Measurements from ENCODE around the gene PAK1. TPM values are rescaled to one million over a fixed set of nuclear protein-coding genes. Genes with fewer than 3 reads are reported as not detected.

The PAK1 gene
- polyA plus RNA-seq, 1 experiment: 70.3 TPM

- Histone ChIP-seq H3K27me3 (ENCODE audit: control insufficient read depth, insufficient read depth, low read length) (peaks cover 4% of the 10 kb centered on the region), H3K27ac (ENCODE audit: low read depth, low read length) (no peak overlapping the region), H3K9me3 (ENCODE audit: control insufficient read depth, insufficient read depth, low read length) (no peaks in the 10 kb centered on the region), H3K4me3 (ENCODE audit: low read depth, low read length) (no peak overlapping the region)
- POLR2A ChIA-PET: no interaction called here
- no peak for TF ChIP-seq CTCF (IDR thresholded peaks at IDR 0.05; ENCODE audit: low read depth, low read length)
- DNase-seq (ENCODE audit: low read depth, low spot score): no peak
- CTCF ChIA-PET: no interaction called here
Measured at GRCh38 chr11:77449784-77450183, 24.1 kb downstream of the PAK1 start.

- no peak overlapping the region for H3K27ac ChIP-seq (ENCODE audit: low read depth, low read length)
- CTCF ChIA-PET: no interaction called here
- TF ChIP-seq CTCF (IDR thresholded peaks at IDR 0.05; ENCODE audit: low read depth, low read length): no peak
- POLR2A ChIA-PET: no interaction called here
- no peak for DNase-seq (ENCODE audit: low read depth, low spot score)
- no peaks in the 10 kb centered on the region for H3K9me3 ChIP-seq (ENCODE audit: control insufficient read depth, insufficient read depth, low read length)
- no peak overlapping the region for H3K4me3 ChIP-seq (ENCODE audit: low read depth, low read length)
- H3K27me3 ChIP-seq (ENCODE audit: control insufficient read depth, insufficient read depth, low read length): peaks cover 4% of the 10 kb centered on the region
Measured at GRCh38 chr11:77449060-77449521, 24.8 kb downstream of the PAK1 start.

- DNase-seq (ENCODE audit: low read depth, low spot score): no peak
- Histone ChIP-seq H3K27ac (ENCODE audit: low read depth, low read length) (no peak overlapping the region), H3K9me3 (ENCODE audit: control insufficient read depth, insufficient read depth, low read length) (no peaks in the 10 kb centered on the region), H3K27me3 (ENCODE audit: control insufficient read depth, insufficient read depth, low read length) (peaks cover 2% of the 10 kb centered on the region), H3K4me3 (ENCODE audit: low read depth, low read length) (no peak overlapping the region)
- ChIA-PET POLR2A (no interaction called here), CTCF (no interaction called here)
- no peak for TF ChIP-seq CTCF (IDR thresholded peaks at IDR 0.05; ENCODE audit: low read depth, low read length)
Measured at GRCh38 chr11:77448269-77448668, 25.6 kb downstream of the PAK1 start.

GRCh38 chr11:77446911-77447629 lies 26.8 kb downstream of the PAK1 start:
- DNase-seq (ENCODE audit: low read depth, low spot score): no peak
- Histone ChIP-seq H3K27me3 (ENCODE audit: control insufficient read depth, insufficient read depth, low read length) (no peaks in the 10 kb centered on the region), H3K4me3 (ENCODE audit: low read depth, low read length) (no peak overlapping the region), H3K27ac (ENCODE audit: low read depth, low read length) (no peak overlapping the region), H3K9me3 (ENCODE audit: control insufficient read depth, insufficient read depth, low read length) (no peaks in the 10 kb centered on the region)
- no peak for TF ChIP-seq CTCF (IDR thresholded peaks at IDR 0.05; ENCODE audit: low read depth, low read length)
- POLR2A ChIA-PET: no interaction called here
- CTCF ChIA-PET: interaction anchor here (1.0 to 1.7 kb wide), 2 partner anchors 251 to 259 kb away, joined by 5 to 7 read pairs; no protein-coding TSS in a partner anchor

- H3K27ac ChIP-seq (ENCODE audit: low read depth, low read length): no peak overlapping the region
- DNase-seq (ENCODE audit: low read depth, low spot score): no peak
- TF ChIP-seq CTCF (IDR thresholded peaks at IDR 0.05; ENCODE audit: low read depth, low read length): no peak
- ChIA-PET POLR2A (no interaction called here), CTCF (interaction anchor here (0.6 kb wide), 1 partner anchor 441 kb away, joined by 3 read pairs; no protein-coding TSS in a partner anchor)
- no peak overlapping the region for H3K4me3 ChIP-seq (ENCODE audit: low read depth, low read length)
- H3K9me3 ChIP-seq (ENCODE audit: control insufficient read depth, insufficient read depth, low read length): no peaks in the 10 kb centered on the region
- H3K27me3 ChIP-seq (ENCODE audit: control insufficient read depth, insufficient read depth, low read length): peaks cover 4% of the 10 kb centered on the region
Measured at GRCh38 chr11:77444261-77444660, 29.6 kb downstream of the PAK1 start.
